H9 (cell line): Measurements from ENCODE around the gene LDLRAD4. TPM values are rescaled to one million over a fixed set of nuclear protein-coding genes. Genes with fewer than 3 reads are reported as not detected.

Experiments
- DNase-seq: peaks from one replicate; pipeline ENCODE4 v3.0.0-alpha.2; 2017
- H2AFZ ChIP-seq: one replicate; pipeline ENCODE4 v1.6.1; 2013; ENCODE audit warnings: mild to moderate bottlenecking, low read length, control low read depth, moderate library complexity
- H2AK5ac ChIP-seq: 2 replicates; pipeline ENCODE4 v1.6.1; 2013; ENCODE audit warnings: low read length, control low read depth, mixed read lengths; ENCODE audit not compliant: insufficient read length
- H2BK120ac ChIP-seq: one replicate; pipeline ENCODE4 v1.6.1; 2013; ENCODE audit warnings: low read depth, mild to moderate bottlenecking, low read length, control low read depth, inconsistent platforms; ENCODE audit not compliant: poor library complexity, severe bottlenecking
- H2BK12ac ChIP-seq: 2 replicates; pipeline ENCODE4 v1.6.1; 2013; ENCODE audit warnings: low read length, control low read depth, mixed read lengths, low read depth; ENCODE audit not compliant: insufficient read length
- H2BK15ac ChIP-seq: 2 replicates; pipeline ENCODE4 v1.6.1; 2013; ENCODE audit warnings: low read depth, low read length, control low read depth
- H2BK20ac ChIP-seq: one replicate; pipeline ENCODE4 v1.6.1; 2013; ENCODE audit warnings: low read depth, mild to moderate bottlenecking, low read length, control low read depth, inconsistent platforms; ENCODE audit not compliant: poor library complexity, severe bottlenecking
- H2BK5ac ChIP-seq: 2 replicates; pipeline ENCODE4 v1.6.1; 2013; ENCODE audit warnings: low read length, control low read depth, mixed read lengths; ENCODE audit not compliant: insufficient read length
- H3K14ac ChIP-seq: 2 replicates; pipeline ENCODE4 v1.6.1; 2013; ENCODE audit warnings: low read length, control low read depth; ENCODE audit not compliant: insufficient read depth
- H3K18ac ChIP-seq: 2 replicates; pipeline ENCODE4 v1.6.1; 2013; ENCODE audit warnings: low read depth, mild to moderate bottlenecking, mixed read lengths, low read length, control low read depth; ENCODE audit not compliant: insufficient read length
- H3K23ac ChIP-seq: 2 replicates; pipeline ENCODE4 v1.6.1; 2013; ENCODE audit warnings: low read length, control low read depth, mixed read lengths, low read depth; ENCODE audit not compliant: insufficient read length
- H3K23me2 ChIP-seq: 2 replicates; pipeline ENCODE4 v1.6.1; 2013; ENCODE audit warnings: low read depth, mild to moderate bottlenecking, mixed read lengths, low read length, control low read depth; ENCODE audit not compliant: insufficient read length, poor library complexity, severe bottlenecking
- H3K27ac ChIP-seq: 2 replicates; pipeline ENCODE4 v1.5.1; 2013; ENCODE audit warnings: low read length, control low read depth, mixed read lengths, low read depth; ENCODE audit not compliant: insufficient read length
- H3K27me3 ChIP-seq: 2 replicates; pipeline ENCODE4 v1.6.1; 2013; ENCODE audit warnings: low read length, control low read depth, inconsistent platforms; ENCODE audit not compliant: insufficient read depth
- H3K4ac ChIP-seq: 2 replicates; pipeline ENCODE4 v1.6.1; 2013; ENCODE audit warnings: low read depth, mild to moderate bottlenecking, control low read depth, inconsistent platforms, low read length, moderate library complexity
- H3K4me1 ChIP-seq: 2 replicates; pipeline ENCODE4 v1.6.1; 2013; ENCODE audit warnings: low read length, control low read depth, inconsistent platforms; ENCODE audit not compliant: insufficient read depth
- H3K4me2 ChIP-seq: 2 replicates; pipeline ENCODE4 v1.6.1; 2013; ENCODE audit warnings: low read length, control low read depth, mixed read lengths; ENCODE audit not compliant: insufficient read length, insufficient read depth
- H3K56ac ChIP-seq: 2 replicates; pipeline ENCODE4 v1.6.1; 2013; ENCODE audit warnings: low read depth, mild to moderate bottlenecking, mixed read lengths, low read length, control low read depth; ENCODE audit not compliant: insufficient read length
- H3K79me1 ChIP-seq: 2 replicates; pipeline ENCODE4 v1.6.1; 2013; ENCODE audit warnings: low read depth, mild to moderate bottlenecking, moderate library complexity, low read length, control low read depth, inconsistent platforms; ENCODE audit not compliant: insufficient read depth, poor library complexity, severe bottlenecking
- H3K79me2 ChIP-seq: 2 replicates; pipeline ENCODE4 v1.6.1; 2013; ENCODE audit warnings: low read length, control low read depth, inconsistent platforms; ENCODE audit not compliant: insufficient read depth
- H3K9ac ChIP-seq: 2 replicates; pipeline ENCODE4 v1.6.1; 2013; ENCODE audit warnings: low read length, control low read depth, mixed read lengths; ENCODE audit not compliant: insufficient read length; ENCODE audit errors: extremely low read depth
- H3K9me3 ChIP-seq: one replicate; pipeline ENCODE4 v1.6.1; 2013; ENCODE audit warnings: low read depth, low read length, inconsistent platforms; ENCODE audit not compliant: control insufficient read depth
- H3T11ph ChIP-seq: one replicate; pipeline ENCODE4 v1.6.1; 2013; ENCODE audit warnings: mild to moderate bottlenecking, low read length, control low read depth, inconsistent platforms
- H4K20me1 ChIP-seq: one replicate; pipeline ENCODE4 v1.6.1; 2013; ENCODE audit not compliant: control insufficient read depth, insufficient read length, insufficient read depth
- H4K5ac ChIP-seq: 2 replicates; pipeline ENCODE4 v1.6.1; 2013; ENCODE audit warnings: low read depth, mild to moderate bottlenecking, mixed read lengths, low read length, control low read depth; ENCODE audit not compliant: insufficient read length
- H4K8ac ChIP-seq: replicated peaks from 2 replicates; pipeline ENCODE4 v1.6.1; 2013; ENCODE audit warnings: low read length, control low read depth, mixed read lengths, low read depth; ENCODE audit not compliant: insufficient read length
- H4K91ac ChIP-seq: 2 replicates; pipeline ENCODE4 v1.6.1; 2013; ENCODE audit warnings: low read depth, mild to moderate bottlenecking, moderate library complexity, mixed read lengths, low read length, control low read depth; ENCODE audit not compliant: insufficient read length
- H3K27ac Mint-ChIP-seq, 3 experiments: 2 replicates in 2 of 3; 3 replicates in 1 of 3; pipeline ENCODE4 v1.8.0; 2020 to 2021; ENCODE audit warnings: mixed read lengths in 3 of 3, mild to moderate bottlenecking in 1 of 3, moderate library complexity in 1 of 3
- H3K27me3 Mint-ChIP-seq: 2 replicates; pipeline ENCODE4 v1.8.0; 2021; ENCODE audit warnings: low read depth, mild to moderate bottlenecking, moderate library complexity, mixed read lengths
- H3K36me3 Mint-ChIP-seq, 3 experiments: 2 replicates in 2 of 3; 3 replicates in 1 of 3; pipeline ENCODE4 v1.8.0; 2020 to 2021; ENCODE audit warnings: low read depth in 3 of 3, mixed read lengths in 3 of 3; ENCODE audit not compliant: insufficient read depth in 1 of 3
- H3K4me1 Mint-ChIP-seq, 2 experiments: 2 replicates each; pipeline ENCODE4 v1.8.0; 2020; ENCODE audit warnings: mixed read lengths in 2 of 2
- H3K4me3 Mint-ChIP-seq, 2 experiments: 2 replicates in 1 of 2; 3 replicates in 1 of 2; pipeline ENCODE4 v1.8.0; 2020 to 2021; ENCODE audit warnings: mild to moderate bottlenecking in 2 of 2, mixed read lengths in 2 of 2, moderate library complexity in 1 of 2
- H3K9me3 Mint-ChIP-seq, 2 experiments: 2 replicates in 1 of 2; 3 replicates in 1 of 2; pipeline ENCODE4 v1.8.0; 2020; ENCODE audit warnings: mild to moderate bottlenecking in 2 of 2, mixed read lengths in 2 of 2, moderate library complexity in 1 of 2
- CTCF ChIP-seq: fragments of 200-600 bp; sonication (generic); conservative IDR thresholded peaks from 3 replicates; pipeline ENCODE4 v1.8.0; 2021; ENCODE audit warnings: antibody characterized with exemption, mild to moderate bottlenecking
- WGBS: extraction: QIAGEN DNeasy Blood & Tissue Kit; methylation state at CpG from one replicate; pipeline ENCODE4 v1.1.7; 2013; ENCODE audit warnings: missing lambda C conversion rate, low lambda C conversion rate, mixed read lengths; ENCODE audit not compliant: insufficient read length; ENCODE audit errors: extremely low coverage; 5-methylcytosine and 5-hydroxymethylcytosine counted together
- total RNA-seq: library from RNA; stranded (reverse); gene quantifications from 2 replicates; pipeline ENCODE4 v1.2.1, GENCODE V29; 2021

Gene LDLRAD4
- total RNA-seq, 1 experiment from 2014 or later, result 3.9 TPM

GRCh38 chr18:13549880-13550232, 331.3 kb downstream of the LDLRAD4 start:
- H3K27me3 ChIP-seq, result no peaks in the 10 kb centered on the region
- H3K9ac ChIP-seq, result no peak overlapping the region
- Mint-ChIP-seq H3K27me3 (peaks cover 1% of the 10 kb centered on the region), H3K36me3 (no peaks in the 10 kb centered on the region; a peak in 1 of 7 replicates), H3K27ac (no peak overlapping the region), H3K9me3 (peaks cover 4 to 7% of the 10 kb centered on the region in 2 experiments; a peak in 2 of 5 replicates), H3K4me1 (no peaks in the 10 kb centered on the region), H3K4me3 (no peak overlapping the region)
- no peak overlapping the region for H2BK5ac ChIP-seq
- no peak for TF ChIP-seq CTCF
- no peaks in the 10 kb centered on the region for H3K79me1 ChIP-seq
- H2BK12ac ChIP-seq, result no peak overlapping the region
- no peaks in the 10 kb centered on the region for H3K9me3 ChIP-seq
- no peak overlapping the region for H2AK5ac ChIP-seq
- no peak overlapping the region for H3K27ac ChIP-seq
- H3K56ac ChIP-seq, result no peak overlapping the region
- no peak overlapping the region for H3T11ph ChIP-seq
- no peak overlapping the region for H4K91ac ChIP-seq
- no peaks in the 10 kb centered on the region for H4K20me1 ChIP-seq
- H3K23ac ChIP-seq, result no peak overlapping the region
- no peak overlapping the region for H3K4me2 ChIP-seq
- H3K79me2 ChIP-seq, result no peaks in the 10 kb centered on the region
- no peak overlapping the region for H4K5ac ChIP-seq
- no peak overlapping the region for H3K4ac ChIP-seq
- no peak overlapping the region for H4K8ac ChIP-seq
- no peak overlapping the region for H2AFZ ChIP-seq
- H2BK15ac ChIP-seq, result no peak overlapping the region
- no peak overlapping the region for H2BK20ac ChIP-seq
- no peaks in the 10 kb centered on the region for H3K23me2 ChIP-seq
- H2BK120ac ChIP-seq, result no peak overlapping the region
- WGBS, result no CpG with 5 or more reads among the region's 5 CpGs
- no peak for DNase-seq
- H3K4me1 ChIP-seq, result no peaks in the 10 kb centered on the region
- H3K14ac ChIP-seq, result no peak overlapping the region
- H3K18ac ChIP-seq, result no peak overlapping the region
